ENCODE data around the gene MARK4.

- no peak for TF ChIP-seq CTCF (IDR thresholded peaks at IDR 0.05)
- no peak for TF ChIP-seq POLR2A (IDR thresholded peaks at IDR 0.05)
- TF ChIP-seq EP300 (IDR thresholded peaks at IDR 0.05; ENCODE audit: low read depth) = no peak
- TF ChIP-seq POLR2AphosphoS5 (IDR thresholded peaks at IDR 0.05) = no peak
Measured at GRCh38 chr19:45336696-45337251, 85.7 kb downstream of the MARK4 start.

Measured in transverse colon (tissue), 4 donors.